Measurements from ENCODE around the gene SEMA5A.

DNA sequence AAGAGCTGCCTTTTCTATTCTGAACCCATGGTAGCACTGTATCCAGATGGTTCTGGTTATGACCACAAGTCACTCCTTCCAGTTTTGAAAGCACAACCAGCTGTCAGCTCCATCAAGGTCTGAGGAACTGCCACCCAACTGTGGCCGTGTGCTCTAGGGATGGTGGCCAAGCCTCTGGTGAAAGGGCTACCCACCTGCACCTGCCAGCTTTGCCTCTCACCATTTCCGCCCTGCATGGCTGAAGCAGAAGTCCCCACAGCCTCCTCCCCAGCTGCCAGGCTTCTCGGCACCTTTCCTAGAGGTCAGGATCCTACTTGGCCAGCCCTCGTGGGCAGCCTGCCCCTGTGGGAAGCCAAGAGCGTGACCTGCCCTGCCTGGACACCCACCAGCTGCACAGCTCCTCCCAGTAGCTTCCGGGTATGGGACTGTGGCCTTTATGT, 16.8 kb downstream of the SEMA5A start:
- TF ChIP-seq GATA2 (IDR thresholded peaks at IDR 0.05; ENCODE audit: low read depth, low read length) (no peak), GATA3 (IDR thresholded peaks at IDR 0.05; ENCODE audit: low read depth, low read length) (no peak)

Data from SH-SY5Y (cell line).